KG1 (cell line): Measurements from ENCODE around the gene TMEM198.

Experiments
- DNase-seq: peaks from one replicate; lab custom pipeline; 2025; lab: John Stamatoyannopoulos, UW

The TMEM198 gene

DNA sequence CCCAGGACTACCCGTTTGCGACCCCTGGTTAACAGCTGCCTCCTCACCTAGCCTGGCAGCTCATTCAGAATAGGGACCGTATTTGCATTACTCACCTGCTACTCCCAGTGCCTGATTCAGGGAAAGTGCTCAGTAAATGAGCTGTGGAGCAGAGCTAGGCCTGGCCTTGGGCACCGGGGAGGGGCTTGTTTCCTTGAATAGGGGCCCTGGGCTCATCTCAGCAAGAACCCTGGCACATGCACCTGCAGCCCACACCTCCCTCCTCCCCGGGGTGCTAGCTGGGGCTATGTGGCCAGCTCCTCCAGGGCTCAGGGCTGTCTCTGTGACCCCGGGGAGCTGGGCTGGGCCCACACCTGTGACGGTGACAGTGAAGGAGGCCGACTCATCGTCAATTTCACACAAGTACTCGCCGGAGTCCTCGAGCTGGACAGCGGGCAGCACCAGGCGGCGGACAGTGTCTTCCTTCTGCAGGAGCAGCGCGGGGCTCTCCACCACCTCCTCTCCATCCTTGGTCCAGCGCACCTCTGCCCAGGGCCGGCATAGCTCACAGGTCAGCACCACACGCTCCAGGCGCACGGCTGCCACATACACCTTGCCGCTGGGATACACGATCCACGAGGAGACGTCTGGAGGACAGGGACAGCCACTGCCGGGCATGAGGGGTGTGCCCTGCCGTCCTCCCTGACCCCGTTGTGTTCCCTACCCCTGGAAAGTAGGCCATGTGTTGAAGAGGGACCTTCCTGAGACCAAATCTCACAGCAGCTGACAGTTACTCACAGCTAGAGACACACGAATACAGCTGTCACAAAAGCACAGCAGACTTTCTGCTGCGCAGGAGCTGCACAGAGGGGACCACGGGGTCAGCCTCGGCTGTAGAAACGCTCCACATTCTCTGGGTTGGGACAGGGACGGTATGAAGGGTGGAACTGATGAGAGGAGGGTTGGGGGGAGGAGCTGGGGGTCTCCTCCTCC lies 18.5 kb downstream of the TMEM198 start:
- no peak for DNase-seq

DNA sequence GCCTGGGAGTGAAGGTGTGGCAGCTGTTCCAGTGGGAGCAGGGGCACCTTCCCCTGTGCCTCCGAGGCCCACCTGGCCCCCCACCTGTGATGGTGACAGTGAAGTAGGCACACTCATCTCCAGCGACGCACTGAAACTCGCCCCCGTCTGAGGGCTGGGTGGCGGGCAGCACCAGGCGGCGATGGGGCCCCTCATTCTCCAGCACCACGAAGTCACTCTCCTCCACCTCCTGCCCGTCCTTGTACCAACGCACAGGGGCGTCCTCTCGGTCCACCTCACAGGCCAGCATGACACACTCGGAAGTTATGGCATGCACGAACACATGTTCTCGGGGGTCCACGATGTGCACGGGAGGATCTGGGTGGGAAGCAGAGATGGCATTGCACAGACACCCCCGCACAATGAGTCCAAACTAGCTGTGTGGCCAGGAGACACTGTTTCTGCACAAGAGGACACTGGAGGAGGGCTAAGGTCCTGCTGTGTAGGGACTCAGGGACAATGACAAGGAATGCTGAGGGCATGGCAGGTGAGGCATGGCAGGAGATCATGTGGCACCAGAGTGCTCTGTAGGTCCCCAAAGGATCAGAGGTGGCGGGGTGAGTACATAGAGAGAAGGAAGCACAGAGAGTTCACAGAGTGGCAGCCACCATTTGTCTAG lies 19.6 kb downstream of the TMEM198 start:
- DNase-seq, result no peak

GRCh38 chr2:219565130-219566080 lies 21.6 kb downstream of the TMEM198 start:
- no peak for DNase-seq

GRCh38 chr2:219566640-219567039 lies 22.8 kb downstream of the TMEM198 start:
- no peak for DNase-seq

DNA sequence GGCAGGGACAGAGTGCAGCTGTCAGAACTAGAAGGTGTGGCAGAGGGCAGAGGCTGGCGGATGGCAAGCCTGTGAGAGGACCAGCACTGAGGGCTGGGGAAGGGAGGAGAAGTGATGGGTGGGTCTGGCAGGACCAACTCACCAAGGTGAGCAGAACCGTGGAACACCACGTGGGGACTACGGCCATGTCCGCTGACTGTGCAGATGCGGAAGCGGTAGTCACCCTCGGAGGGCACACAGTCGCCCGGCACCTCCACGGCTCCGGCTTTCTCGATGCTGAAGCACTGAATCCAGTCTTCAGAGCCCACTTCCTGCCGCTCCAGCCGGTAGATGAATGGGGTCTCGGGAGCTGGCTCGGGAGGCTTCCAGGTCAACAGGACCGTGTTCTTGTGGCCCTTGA lies 23.3 kb downstream of the TMEM198 start:
- DNase-seq, result no peak

GRCh38 chr2:219567791-219568361 lies 24.0 kb downstream of the TMEM198 start:
- no peak for DNase-seq

DNA sequence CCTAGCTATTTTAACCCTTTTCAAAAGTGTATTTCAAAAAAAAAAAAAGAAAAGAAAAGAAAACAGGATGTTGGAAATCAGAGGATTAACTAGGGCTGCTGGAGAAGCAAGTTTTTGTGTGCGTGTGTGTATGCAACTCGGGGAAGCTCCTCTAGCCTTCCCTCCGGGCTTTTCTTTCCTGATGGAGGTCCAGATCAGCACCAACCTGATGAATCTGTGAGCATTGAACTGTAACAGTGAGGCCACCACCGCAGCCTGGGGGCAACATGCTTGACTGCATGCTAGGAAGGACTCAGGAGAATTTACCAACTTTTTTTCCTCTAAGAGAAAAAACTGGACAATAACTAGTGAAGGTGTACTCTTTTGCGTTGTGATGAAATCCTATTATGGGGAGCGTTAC lies 25.2 kb downstream of the TMEM198 start:
- no peak for DNase-seq

GRCh38 chr2:219569635-219570034 lies 25.8 kb downstream of the TMEM198 start:
- DNase-seq, result no peak

GRCh38 chr2:219570194-219570923 lies 26.5 kb downstream of the TMEM198 start:
- DNase-seq, result no peak

- no peak for DNase-seq
Observed at GRCh38 chr2:219570924-219571310, 27.1 kb downstream of the TMEM198 start.

- DNase-seq, result no peak
Observed at GRCh38 chr2:219571311-219572236, 27.7 kb downstream of the TMEM198 start, which contains the start of gene OBSL1. OBSL1 (minus strand) TSS chr2:219571539; CDS start chr2:219571232, 307 bp downstream.

GRCh38 chr2:219572237-219573001 lies 28.6 kb downstream of the TMEM198 start, which contains the start of gene INHA:
INHA (plus strand) TSS chr2:219572310; CDS start chr2:219572375, 65 bp downstream.
- DNase-seq, result no peak

DNA sequence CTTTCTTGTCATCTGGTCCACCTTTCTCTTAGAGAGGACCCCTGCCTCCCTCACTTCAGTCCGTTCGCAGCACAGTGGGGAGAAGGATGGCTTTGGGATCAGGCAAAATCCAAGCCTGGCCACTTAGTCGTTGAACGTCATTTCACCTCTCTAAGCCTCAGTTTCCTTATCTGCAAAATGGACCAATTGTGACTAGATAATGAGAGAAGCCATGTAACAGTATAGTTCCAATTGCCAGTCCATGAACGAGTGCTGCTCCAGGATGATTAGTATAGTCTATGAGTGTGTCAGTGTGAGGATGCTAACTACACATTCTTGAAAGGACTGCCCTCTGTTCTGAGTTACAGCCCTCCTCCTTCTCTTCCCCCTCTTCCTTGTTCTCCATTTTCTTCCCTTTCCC lies 29.3 kb downstream of the TMEM198 start:
- no peak for DNase-seq

GRCh38 chr2:219574484-219575311 lies 30.9 kb downstream of the TMEM198 start:
- no peak for DNase-seq

DNA sequence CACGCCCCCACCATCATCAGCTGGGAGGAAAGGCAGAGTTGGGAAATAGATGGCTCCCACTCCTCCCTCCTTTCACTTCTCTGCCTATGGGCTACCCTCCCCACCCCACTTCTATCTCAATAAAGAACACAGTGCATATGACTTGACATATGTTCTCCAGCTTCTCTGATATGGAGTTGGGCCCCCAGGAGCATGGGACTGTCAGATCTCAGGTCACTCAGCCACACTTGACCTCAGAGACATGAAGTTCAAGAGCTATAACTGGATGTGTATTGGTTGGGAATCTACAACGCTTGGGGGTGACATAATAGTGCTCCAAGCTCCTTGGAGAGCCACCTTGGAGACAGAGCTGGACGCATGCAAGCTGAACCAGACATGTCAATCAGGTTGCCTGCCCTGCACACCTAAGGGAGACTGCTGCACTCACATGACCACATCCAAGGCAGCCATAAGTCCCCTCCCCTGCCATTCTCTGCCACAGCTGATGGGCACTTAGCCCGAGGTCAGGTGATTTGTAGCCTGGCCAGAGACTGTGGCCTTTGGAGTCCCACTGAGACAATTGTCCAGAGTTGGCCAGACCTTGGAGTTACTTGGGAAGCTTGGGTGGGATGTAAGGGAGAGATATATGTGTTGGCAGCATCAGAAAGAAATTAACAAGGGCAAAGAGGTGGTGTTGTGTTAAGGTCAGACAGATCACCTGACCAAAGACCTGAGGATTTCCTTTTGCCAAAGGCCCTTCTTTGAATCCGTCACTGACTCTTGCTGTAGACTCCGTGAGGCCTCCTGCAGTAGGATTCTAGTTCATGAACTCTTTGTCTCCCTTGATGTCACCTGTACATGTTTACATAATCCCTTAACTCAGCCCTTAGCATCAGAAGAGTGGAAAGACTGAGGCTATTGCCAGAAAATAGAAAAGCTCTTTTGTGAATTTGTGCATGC lies 32.0 kb downstream of the TMEM198 start:
- DNase-seq, result no peak

- DNase-seq, result no peak
Observed at GRCh38 chr2:219576505-219577388, 32.9 kb downstream of the TMEM198 start.
